Measurements from ENCODE around the gene SNRPB.

DNA sequence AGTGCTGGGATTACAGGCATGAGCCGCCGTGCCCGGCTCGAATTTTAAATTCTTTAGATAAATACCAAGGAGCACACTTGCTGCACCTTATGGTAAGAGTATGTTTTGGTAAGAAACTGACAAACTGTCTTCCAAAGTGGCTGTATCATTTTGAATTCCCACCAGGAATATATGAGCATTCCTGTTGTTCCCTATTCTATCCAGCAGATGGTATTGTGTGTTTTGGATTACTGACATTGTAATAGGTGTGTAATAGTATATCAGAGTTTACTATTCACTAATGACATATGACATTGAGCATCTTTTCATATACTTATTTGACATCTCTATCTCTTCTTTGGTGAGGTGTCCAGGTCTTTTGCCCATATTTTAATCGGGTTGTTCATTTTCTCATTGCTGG is 49.3 kb downstream of the SNRPB start:
- TF ChIP-seq, protein P1, sequence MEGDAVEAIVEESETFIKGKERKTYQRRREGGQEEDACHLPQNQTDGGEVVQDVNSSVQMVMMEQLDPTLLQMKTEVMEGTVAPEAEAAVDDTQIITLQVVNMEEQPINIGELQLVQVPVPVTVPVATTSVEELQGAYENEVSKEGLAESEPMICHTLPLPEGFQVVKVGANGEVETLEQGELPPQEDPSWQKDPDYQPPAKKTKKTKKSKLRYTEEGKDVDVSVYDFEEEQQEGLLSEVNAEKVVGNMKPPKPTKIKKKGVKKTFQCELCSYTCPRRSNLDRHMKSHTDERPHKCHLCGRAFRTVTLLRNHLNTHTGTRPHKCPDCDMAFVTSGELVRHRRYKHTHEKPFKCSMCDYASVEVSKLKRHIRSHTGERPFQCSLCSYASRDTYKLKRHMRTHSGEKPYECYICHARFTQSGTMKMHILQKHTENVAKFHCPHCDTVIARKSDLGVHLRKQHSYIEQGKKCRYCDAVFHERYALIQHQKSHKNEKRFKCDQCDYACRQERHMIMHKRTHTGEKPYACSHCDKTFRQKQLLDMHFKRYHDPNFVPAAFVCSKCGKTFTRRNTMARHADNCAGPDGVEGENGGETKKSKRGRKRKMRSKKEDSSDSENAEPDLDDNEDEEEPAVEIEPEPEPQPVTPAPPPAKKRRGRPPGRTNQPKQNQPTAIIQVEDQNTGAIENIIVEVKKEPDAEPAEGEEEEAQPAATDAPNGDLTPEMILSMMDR (IDR thresholded peaks at IDR 0.05): no peak
- TF ChIP-seq POLR2A (IDR thresholded peaks at IDR 0.05): no peak
